Common myeloid progenitor, CD34-positive (primary cell): ENCODE measurements around the gene MAN1A2.

ENCODE experiments used
- CTCF ChIA-PET: fragments of 350-600 bp; sonication (Branson Sonifier 250); formaldehyde crosslinking; loops from one replicate; lab custom pipeline; 2021; ENCODE audit warnings: antibody characterized with exemption; lab: Charles Lee
- POLR2A ChIA-PET: fragments of 350-600 bp; sonication (Branson Sonifier 250); formaldehyde crosslinking; loops from one replicate; lab custom pipeline; 2021; ENCODE audit warnings: antibody characterized with exemption; lab: Charles Lee
- DNase-seq, 3 donors: peaks; one replicate each; pipeline versions ENCODE4 v3.0.0 to v3.0.0-alpha.2; 2013
- H3K27ac ChIP-seq, 2 experiments: 1 replicate in 1 of 2; 2 replicates in 1 of 2; pipeline ENCODE4 v1.7.0; 2013; ENCODE audit warnings: inconsistent platforms in 2 of 2, low read length in 2 of 2, mild to moderate bottlenecking in 2 of 2, low read depth in 1 of 2, moderate library complexity in 1 of 2; ENCODE audit not compliant: severe bottlenecking in 2 of 2, insufficient read depth in 1 of 2, poor library complexity in 1 of 2
- H3K27me3 ChIP-seq, 5 experiments: replicated peaks in 2 of 5; 1 replicate in 3 of 5; 2 replicates in 2 of 5; pipeline versions ENCODE4 v1.6.1 to v1.7.0; 2013; ENCODE audit warnings: low read length in 4 of 5, mild to moderate bottlenecking in 2 of 5, moderate library complexity in 2 of 5, inconsistent platforms in 1 of 5; ENCODE audit not compliant: insufficient read depth in 5 of 5, control insufficient read depth in 4 of 5
- H3K36me3 ChIP-seq, 4 experiments: 1 replicate in 2 of 4; 2 replicates in 2 of 4; pipeline versions ENCODE4 v1.6.1 to v1.7.0; 2013; ENCODE audit warnings: low read length in 3 of 4, control low read depth in 1 of 4, mild to moderate bottlenecking in 1 of 4; ENCODE audit not compliant: control insufficient read depth in 4 of 4, insufficient read depth in 4 of 4
- H3K4me1 ChIP-seq, 4 experiments: 1 replicate in 3 of 4; 2 replicates in 1 of 4; pipeline versions ENCODE4 v1.6.1 to v1.7.1; 2013; ENCODE audit warnings: low read length in 3 of 4, mild to moderate bottlenecking in 3 of 4, control low read depth in 1 of 4, inconsistent platforms in 1 of 4, moderate library complexity in 1 of 4; ENCODE audit not compliant: control insufficient read depth in 4 of 4, insufficient read depth in 4 of 4; ENCODE audit errors: control extremely low read depth in 1 of 4
- H3K4me3 ChIP-seq, 7 experiments: 1 replicate in 4 of 7; 2 replicates in 3 of 7; pipeline versions ENCODE4 v1.5.1 to v1.7.0; 2013; ENCODE audit warnings: mild to moderate bottlenecking in 7 of 7, low read length in 6 of 7, moderate library complexity in 6 of 7, inconsistent platforms in 2 of 7, low read depth in 2 of 7, control low read depth in 1 of 7; ENCODE audit not compliant: insufficient read depth in 4 of 7, control insufficient read depth in 1 of 7; ENCODE audit errors: extremely low read depth in 1 of 7
- H3K9me3 ChIP-seq, 5 experiments: 1 replicate in 4 of 5; 2 replicates in 1 of 5; pipeline versions ENCODE4 v1.6.1 to v1.7.1; 2013; ENCODE audit warnings: low read length in 4 of 5, mild to moderate bottlenecking in 2 of 5, inconsistent platforms in 1 of 5, low read depth in 1 of 5, moderate library complexity in 1 of 5; ENCODE audit not compliant: control insufficient read depth in 4 of 5, insufficient read depth in 2 of 5; ENCODE audit errors: control extremely low read depth in 1 of 5
- WGBS: methylation state at CpG from one replicate; pipeline ENCODE4 v1.1.5; 2013; ENCODE audit not compliant: insufficient coverage; 5-methylcytosine and 5-hydroxymethylcytosine counted together

MAN1A2 gene

DNA sequence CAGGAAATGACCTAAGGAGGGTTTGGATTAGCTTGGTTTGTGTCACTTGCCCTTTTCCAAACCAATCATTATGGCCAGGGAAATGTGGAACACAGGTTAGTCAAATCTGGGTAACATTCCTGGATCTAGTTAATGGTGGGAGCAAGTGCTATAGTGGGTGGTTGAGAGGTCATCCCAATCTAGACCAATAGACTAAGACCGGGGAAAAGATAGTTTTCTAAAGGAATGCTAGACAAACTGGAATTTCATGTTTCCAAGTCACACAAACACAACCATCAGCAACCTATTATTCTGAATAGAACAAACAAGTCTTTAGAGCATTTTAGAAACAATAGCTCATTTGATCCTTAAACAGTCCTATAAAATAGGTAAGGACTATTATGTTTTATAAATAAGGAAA is 4.3 kb upstream of the MAN1A2 start:
- no peak for DNase-seq
- ChIA-PET CTCF (no interaction called here), POLR2A (no interaction called here)
- H3K9me3 ChIP-seq = no peaks in the 10 kb centered on the region
- no CpG with 5 or more reads among the region's 1 CpG for WGBS
- H3K4me3 ChIP-seq = no peak overlapping the region
- H3K4me1 ChIP-seq = peaks cover 10 to 33% (median 26%) of the 10 kb centered on the region in 4 experiments
- no peaks in the 10 kb centered on the region for H3K36me3 ChIP-seq
- H3K27me3 ChIP-seq = no peaks in the 10 kb centered on the region
- no peak overlapping the region for H3K27ac ChIP-seq

DNA sequence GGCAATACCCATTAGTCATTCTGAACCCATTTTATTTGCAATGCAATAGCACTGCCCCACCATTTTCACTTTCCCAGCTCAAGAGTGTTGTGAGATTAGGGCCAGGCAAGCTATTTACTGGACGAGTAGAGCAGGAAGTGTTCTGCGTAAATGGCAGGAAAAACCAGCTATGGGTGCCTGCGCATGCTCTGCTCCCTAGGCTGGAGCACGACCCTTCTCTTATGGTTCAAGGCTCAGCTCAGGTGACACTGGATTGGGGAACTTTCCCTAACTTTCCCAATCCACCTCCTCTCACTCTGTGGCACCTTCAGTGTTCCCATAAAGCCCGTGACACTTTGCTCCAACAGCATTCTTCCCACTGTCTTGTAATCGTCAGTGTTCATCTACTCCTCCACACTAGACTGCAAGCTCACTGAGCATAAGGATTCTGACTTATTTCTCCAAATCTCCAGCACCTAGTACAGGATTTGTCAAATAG is 3.6 kb upstream of the MAN1A2 start:
- DNase-seq = no peak
- POLR2A ChIA-PET = no interaction called here

DNA sequence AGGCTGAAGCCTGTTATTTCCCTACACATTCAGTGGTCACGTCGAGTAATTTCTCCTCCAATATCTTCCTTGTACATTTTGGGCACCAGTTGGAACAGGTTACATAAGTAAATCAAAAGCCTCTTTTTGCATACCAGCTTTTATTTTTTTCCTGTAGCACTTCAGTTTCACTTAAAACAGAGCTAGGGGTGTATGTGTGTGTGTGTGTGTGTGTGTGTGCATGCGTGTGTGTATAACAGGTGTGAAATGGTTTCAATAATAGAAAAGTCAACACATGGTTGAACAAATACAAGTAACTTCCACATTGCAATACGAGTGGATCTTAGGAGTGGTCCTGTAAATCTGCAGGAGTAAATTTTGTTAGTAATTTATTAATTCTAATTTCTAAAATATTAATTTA is 3.0 kb upstream of the MAN1A2 start:
- ChIA-PET POLR2A (no interaction called here), CTCF (interaction anchor here (0.6 kb wide), 1 partner anchor 103 kb away, joined by 3 read pairs; no protein-coding TSS in a partner anchor)
- no peaks in the 10 kb centered on the region for H3K9me3 ChIP-seq
- H3K4me3 ChIP-seq = no peak overlapping the region
- H3K27me3 ChIP-seq = no peaks in the 10 kb centered on the region
- 90% methylated on average over 2 of the region's 4 CpGs for WGBS
- no peaks in the 10 kb centered on the region for H3K36me3 ChIP-seq
- H3K4me1 ChIP-seq = peaks cover 22 to 44% (median 34%) of the 10 kb centered on the region in 4 experiments
- DNase-seq = no peak
- H3K27ac ChIP-seq = no peak overlapping the region

More for the DNA sequence above, 3.6 kb upstream of the MAN1A2 start:
- H3K4me1 ChIP-seq = peaks cover 16 to 39% (median 31%) of the 10 kb centered on the region in 4 experiments
- H3K27me3 ChIP-seq = no peaks in the 10 kb centered on the region
- H3K36me3 ChIP-seq = no peaks in the 10 kb centered on the region
- H3K9me3 ChIP-seq = no peaks in the 10 kb centered on the region
- 92% methylated on average over 6 of the region's 6 CpGs for WGBS
- H3K27ac ChIP-seq = no peak overlapping the region
- no peak overlapping the region for H3K4me3 ChIP-seq
- CTCF ChIA-PET = interaction anchor here (0.6 kb wide), 1 partner anchor 102 kb away, joined by 3 read pairs; no protein-coding TSS in a partner anchor

- no peaks in the 10 kb centered on the region for H3K9me3 ChIP-seq
- H3K4me1 ChIP-seq = peaks cover 27 to 44% (median 36%) of the 10 kb centered on the region in 4 experiments
- H3K27me3 ChIP-seq = no peaks in the 10 kb centered on the region
- H3K36me3 ChIP-seq = no peaks in the 10 kb centered on the region
- peak overlapping the region in 1 of 2 experiments; percentile 89 for H3K27ac ChIP-seq
- ChIA-PET POLR2A (no interaction called here), CTCF (no interaction called here)
- peak in 1 of 3 donors; percentile 23 for DNase-seq
- peak overlapping the region in 6 of 7 experiments; percentile 71 to 98 (median 94) for H3K4me3 ChIP-seq
- 56% methylated on average over 2 of the region's 8 CpGs for WGBS
Measured at GRCh38 chr1:117365350-117366176, 1.7 kb upstream of the MAN1A2 start.

DNA sequence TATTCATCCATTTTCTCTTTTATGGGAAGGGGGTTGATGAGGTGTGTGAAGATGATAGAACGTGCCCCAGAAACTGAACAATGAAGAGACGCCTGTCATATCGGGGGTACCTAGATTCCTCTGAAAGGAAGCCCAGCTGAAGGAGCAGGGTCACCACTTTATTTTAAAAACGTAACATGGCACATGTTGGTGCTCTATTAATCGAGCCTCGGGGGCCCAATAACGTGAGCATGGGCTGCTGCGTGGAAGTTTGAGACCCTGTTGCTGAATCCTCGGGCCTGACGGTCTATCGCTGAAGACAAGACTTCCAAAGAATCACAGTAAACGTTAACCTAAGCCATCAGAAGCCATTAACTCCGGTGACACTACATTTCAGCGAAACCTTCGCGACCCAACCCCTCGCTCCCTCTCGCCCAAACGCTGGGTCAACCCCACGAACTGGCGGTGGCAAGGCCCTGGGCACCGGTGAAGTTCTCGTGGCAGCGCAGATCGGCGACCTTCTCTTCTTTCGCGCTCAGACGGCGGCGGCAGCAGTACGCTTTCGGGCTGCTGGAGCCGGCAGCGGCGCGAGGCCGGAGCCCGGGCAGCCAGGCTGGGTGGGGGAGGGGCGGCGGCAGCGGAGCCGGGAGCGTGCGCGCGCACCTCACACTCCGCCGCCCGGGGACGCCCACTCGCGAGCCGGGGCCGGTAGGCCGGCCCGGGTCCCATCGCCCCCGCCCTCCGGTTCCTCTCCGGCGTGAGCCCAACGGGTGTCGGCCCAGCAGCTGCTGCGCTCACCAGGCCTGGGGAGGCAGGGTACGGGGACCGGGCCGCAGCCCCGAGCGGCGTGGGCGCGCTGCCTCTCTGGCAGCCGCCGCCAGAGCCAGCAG is 838 bp upstream of the MAN1A2 start:
- WGBS = 0% methylated on average over 52 of the region's 75 CpGs
- DNase-seq = peak; percentile 73 to 87 (median 83)
- Histone ChIP-seq H3K9me3 (no peaks in the 10 kb centered on the region), H3K36me3 (no peaks in the 10 kb centered on the region), H3K27me3 (no peaks in the 10 kb centered on the region), H3K27ac (peak overlapping the region; percentile 81 to 89), H3K4me1 (peaks cover 30 to 48% (median 40%) of the 10 kb centered on the region in 4 experiments), H3K4me3 (peak overlapping the region; percentile 71 to 98 (median 92))
- CTCF ChIA-PET = no interaction called here
- POLR2A ChIA-PET = no interaction called here

DNA sequence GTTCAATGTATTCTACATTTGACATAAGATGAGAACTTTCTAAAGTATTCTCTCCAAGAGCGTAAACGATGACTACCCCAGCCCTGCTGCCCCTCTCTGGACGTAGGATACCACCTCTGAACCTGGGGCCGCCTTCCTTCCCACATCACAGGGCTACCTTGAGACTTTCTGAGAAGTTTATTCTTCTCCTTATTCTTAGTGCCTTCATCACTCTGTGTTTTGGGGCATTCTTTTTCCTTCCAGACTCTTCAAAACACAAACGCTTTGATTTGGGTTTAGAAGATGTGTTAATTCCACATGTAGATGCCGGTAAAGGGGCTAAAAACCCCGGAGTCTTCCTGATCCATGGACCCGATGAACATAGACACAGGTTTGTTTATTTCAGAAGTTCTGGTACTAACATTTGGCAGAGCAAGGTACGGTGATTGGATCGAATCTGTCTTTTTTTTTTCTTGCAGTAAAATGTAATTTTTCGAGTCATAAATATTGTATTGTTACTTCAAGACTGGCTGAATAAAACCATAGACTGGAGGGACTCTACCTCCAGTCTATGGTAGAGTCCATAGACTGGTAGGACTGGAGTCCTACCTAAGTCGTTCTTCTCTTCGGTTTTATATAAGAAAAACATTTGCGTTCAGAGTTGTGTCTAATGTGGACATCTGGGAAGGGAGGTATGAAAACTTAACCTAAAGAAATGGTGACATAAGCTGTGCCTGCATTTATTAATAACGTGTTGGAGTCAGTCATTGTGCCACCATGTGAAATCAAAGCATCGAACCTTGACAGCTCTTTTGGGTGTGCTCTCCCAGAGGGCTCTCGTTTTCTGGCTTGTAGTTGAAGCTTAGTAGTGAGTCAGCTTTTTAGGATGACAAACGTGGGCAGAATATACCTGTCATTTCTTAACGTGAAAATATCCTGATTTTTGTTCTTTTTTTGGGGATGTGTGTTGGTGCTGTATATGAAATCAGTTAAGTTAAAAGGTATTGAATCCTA is 1.2 kb downstream of the MAN1A2 start:
- POLR2A ChIA-PET = no interaction called here
- Histone ChIP-seq H3K27me3 (no peaks in the 10 kb centered on the region), H3K36me3 (peaks cover 0 to 2% (median 0%) of the 10 kb centered on the region in 4 experiments), H3K27ac (peak overlapping the region; percentile 81 to 89), H3K4me1 (peaks cover 32 to 50% (median 41%) of the 10 kb centered on the region in 4 experiments), H3K4me3 (peak overlapping the region in 6 of 7 experiments; percentile 71 to 98 (median 94)), H3K9me3 (no peaks in the 10 kb centered on the region)
- DNase-seq = peak in 2 of 3 donors; percentile 34 to 49
- WGBS = 15% methylated on average over 13 of the region's 19 CpGs
- CTCF ChIA-PET = interaction anchor here (1.0 kb wide), 1 partner anchor 45 kb away, joined by 3 read pairs; no protein-coding TSS in a partner anchor
